Small intestine (tissue), 7 donors: ENCODE data around the gene ZMIZ1. TPM values are rescaled to one million over a fixed set of nuclear protein-coding genes. Genes with fewer than 3 reads are reported as not detected.

Experiments used
- DNase-seq, 2 donors: peaks; one replicate each; pipeline versions ENCODE4 v3.0.0 to v3.0.0-alpha.2; 2013
- FAIRE-seq: peaks from 2 replicates; lab custom pipeline; 2012; peaks lifted over from hg19 to GRCh38; lab: Jason Lieb, UNC
- H3K27ac ChIP-seq, 3 donors: one replicate each; pipeline ENCODE4 v1.5.1; 2013; ENCODE audit warnings: low read length in 2 of 3, mild to moderate bottlenecking in 2 of 3, control low read depth in 1 of 3, inconsistent platforms in 1 of 3, low read depth in 1 of 3, moderate library complexity in 1 of 3
- H3K27me3 ChIP-seq, 3 donors: one replicate each; pipeline ENCODE4 v1.6.1; 2013; ENCODE audit warnings: low read length in 3 of 3, inconsistent platforms in 1 of 3; ENCODE audit not compliant: control insufficient read depth in 3 of 3, insufficient read depth in 3 of 3
- H3K36me3 ChIP-seq, 3 donors: one replicate each; pipeline ENCODE4 v1.6.1; 2013; ENCODE audit warnings: low read length in 3 of 3, inconsistent platforms in 1 of 3, low read depth in 1 of 3, mild to moderate bottlenecking in 1 of 3, moderate library complexity in 1 of 3; ENCODE audit not compliant: control insufficient read depth in 3 of 3, insufficient read depth in 2 of 3
- H3K4me1 ChIP-seq, 3 donors: one replicate each; pipeline ENCODE4 v1.6.1; 2013; ENCODE audit warnings: low read length in 2 of 3, inconsistent platforms in 1 of 3, low read depth in 1 of 3, mild to moderate bottlenecking in 1 of 3, moderate library complexity in 1 of 3; ENCODE audit not compliant: control insufficient read depth in 3 of 3, insufficient read depth in 2 of 3
- H3K4me3 ChIP-seq, 3 donors: one replicate each; pipeline ENCODE4 v1.5.1; 2013; ENCODE audit warnings: low read length in 3 of 3, control low read depth in 1 of 3, inconsistent platforms in 1 of 3, low read depth in 1 of 3, mild to moderate bottlenecking in 1 of 3, moderate library complexity in 1 of 3
- H3K9me3 ChIP-seq, 2 donors: one replicate each; pipeline ENCODE4 v1.6.1; 2013; ENCODE audit warnings: low read depth in 1 of 2, low read length in 1 of 2; ENCODE audit not compliant: control insufficient read depth in 2 of 2, insufficient read depth in 1 of 2
- WGBS, 3 donors: extraction: QIAGEN DNeasy Blood & Tissue Kit; methylation state at CpG; one replicate each; pipeline ENCODE4 v1.1.7; 2013; 5-methylcytosine and 5-hydroxymethylcytosine counted together
- polyA plus RNA-seq, 4 donors: library from polyadenylated mRNA; stranded (reverse) in 3 of 4; unstranded in 1 of 4; fragments of 200-250 nt in 3 of 4; fragments of 120-200 nt in 1 of 4; gene quantifications; one replicate each; pipeline versions ENCODE4 v1.2.1 to v1.2.3, GENCODE V29; 2013
- donor health status: healthy with polysubstance abuse.
- donor health status: control.
- donor health status: control.
- donor health status: Bipolar disorder and iron deficiency.
- donor health status: healthy.

The ZMIZ1 gene
- polyA plus RNA-seq, 4 donors = 15.1 to 40.7 (median 19.9) TPM

DNA sequence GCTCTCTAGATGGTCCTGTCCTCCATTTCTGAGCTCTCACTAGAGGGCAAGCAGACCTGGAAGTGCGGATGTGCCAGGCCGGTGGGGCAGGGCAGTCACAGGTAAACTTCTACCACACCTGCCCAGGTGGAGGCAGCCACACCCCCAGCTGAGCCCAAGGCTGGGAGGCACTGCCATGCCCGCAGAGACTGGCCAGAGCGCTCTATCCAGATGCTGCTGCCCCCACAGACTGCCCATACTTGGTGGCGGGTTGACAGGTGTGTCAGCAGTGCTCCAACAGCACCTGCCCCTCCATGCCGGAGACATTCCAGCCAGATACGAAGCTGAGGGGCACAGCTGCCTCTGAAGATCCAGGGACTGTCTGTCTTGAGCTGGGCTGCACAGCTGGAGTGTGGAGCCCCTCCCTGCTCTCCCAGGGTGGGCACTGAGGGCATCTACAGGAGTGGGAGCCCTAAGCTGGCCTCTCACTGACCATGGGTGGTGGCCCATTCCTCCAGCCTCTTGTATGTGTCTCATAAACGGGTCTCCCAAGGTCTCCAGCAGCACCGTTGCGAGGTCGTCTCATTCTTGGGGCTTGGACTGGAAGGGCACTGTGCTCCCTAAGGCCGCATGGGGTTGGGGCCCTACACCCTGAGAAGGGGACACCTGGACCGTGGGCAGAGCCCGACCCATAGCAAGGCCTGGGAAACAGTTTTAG is 240.4 kb downstream of the ZMIZ1 start:
- DNase-seq (no peak), FAIRE-seq (no peak)
- no peak overlapping the region for H3K4me3 ChIP-seq
- 75 to 82% (median 81%) methylated on average over 14 of the region's 14 CpGs for WGBS, 3 donors
- H3K27me3 ChIP-seq = no peaks in the 10 kb centered on the region
- no peaks in the 10 kb centered on the region for H3K9me3 ChIP-seq
- H3K27ac ChIP-seq = no peak overlapping the region
- peaks cover 16 to 99% (median 37%) of the 10 kb centered on the region in 3 donors for H3K36me3 ChIP-seq
- H3K4me1 ChIP-seq = peaks cover 0 to 24% (median 0%) of the 10 kb centered on the region in 3 donors

- DNase-seq = no peak
- WGBS, 3 donors = 89 to 93% (median 93%) methylated on average over 29 of the region's 29 CpGs
- Histone ChIP-seq H3K4me3 (no peak overlapping the region), H3K27me3 (no peaks in the 10 kb centered on the region), H3K9me3 (no peaks in the 10 kb centered on the region), H3K4me1 (peaks cover 0 to 29% (median 0%) of the 10 kb centered on the region in 3 donors), H3K36me3 (peaks cover 16 to 96% (median 34%) of the 10 kb centered on the region in 3 donors), H3K27ac (no peak overlapping the region)
- FAIRE-seq = no peak
These were observed 241.6 kb downstream of the ZMIZ1 start for GRCh38 chr10:79310200-79310865.

DNA sequence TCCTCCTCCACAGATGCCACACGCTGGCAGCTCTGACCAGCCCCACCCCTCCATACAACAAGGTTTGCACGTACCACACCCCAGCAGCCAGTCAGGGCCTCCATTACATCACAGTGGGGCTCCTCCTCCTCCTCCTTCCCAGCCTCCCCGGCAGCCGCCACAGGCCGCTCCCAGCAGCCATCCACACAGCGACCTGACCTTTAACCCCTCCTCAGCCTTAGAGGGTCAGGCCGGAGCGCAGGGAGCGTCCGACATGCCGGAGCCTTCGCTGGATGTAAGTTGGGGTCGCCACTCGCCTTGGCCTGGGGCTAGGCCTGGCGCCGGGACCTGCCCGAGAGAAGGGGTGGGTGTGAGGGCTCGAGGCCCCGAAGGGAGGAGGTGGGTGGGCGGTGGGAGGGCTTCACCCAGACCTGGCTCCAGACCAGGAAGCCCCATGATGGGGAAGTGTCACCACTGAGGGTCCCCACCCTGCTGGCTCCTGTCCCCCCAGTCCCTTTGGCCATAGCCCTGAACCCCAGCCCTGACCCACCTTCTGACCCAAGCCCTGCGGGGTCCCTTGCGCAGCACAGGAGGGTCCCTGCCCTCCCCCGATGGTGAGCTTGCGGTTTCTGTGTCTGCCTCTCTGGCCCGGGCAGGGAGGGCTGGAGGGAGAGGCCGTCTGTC is 242.3 kb downstream of the ZMIZ1 start:
- H3K4me3 ChIP-seq = no peak overlapping the region
- peaks cover 0 to 29% (median 0%) of the 10 kb centered on the region in 3 donors for H3K4me1 ChIP-seq
- H3K27me3 ChIP-seq = no peaks in the 10 kb centered on the region
- H3K9me3 ChIP-seq = no peaks in the 10 kb centered on the region
- FAIRE-seq (no peak), DNase-seq (peak; percentile 43 to 75)
- 77 to 84% (median 79%) methylated on average over 25 to 26 of the region's 26 CpGs for WGBS, 3 donors
- H3K27ac ChIP-seq = no peak overlapping the region
- H3K36me3 ChIP-seq = peaks cover 16 to 93% (median 31%) of the 10 kb centered on the region in 3 donors

GRCh38 chr10:79311581-79312407 is 243.0 kb downstream of the ZMIZ1 start:
- peaks cover 15 to 85% (median 26%) of the 10 kb centered on the region in 3 donors for H3K36me3 ChIP-seq
- no peaks in the 10 kb centered on the region for H3K9me3 ChIP-seq
- H3K27me3 ChIP-seq = no peaks in the 10 kb centered on the region
- no peak overlapping the region for H3K4me3 ChIP-seq
- 83 to 92% (median 88%) methylated on average over 13 to 15 of the region's 15 CpGs for WGBS, 3 donors
- peak in 1 of 2 donors; percentile 37 for DNase-seq
- no peak for FAIRE-seq
- H3K27ac ChIP-seq = no peak overlapping the region
- H3K4me1 ChIP-seq = peaks cover 0 to 29% (median 0%) of the 10 kb centered on the region in 3 donors

DNA sequence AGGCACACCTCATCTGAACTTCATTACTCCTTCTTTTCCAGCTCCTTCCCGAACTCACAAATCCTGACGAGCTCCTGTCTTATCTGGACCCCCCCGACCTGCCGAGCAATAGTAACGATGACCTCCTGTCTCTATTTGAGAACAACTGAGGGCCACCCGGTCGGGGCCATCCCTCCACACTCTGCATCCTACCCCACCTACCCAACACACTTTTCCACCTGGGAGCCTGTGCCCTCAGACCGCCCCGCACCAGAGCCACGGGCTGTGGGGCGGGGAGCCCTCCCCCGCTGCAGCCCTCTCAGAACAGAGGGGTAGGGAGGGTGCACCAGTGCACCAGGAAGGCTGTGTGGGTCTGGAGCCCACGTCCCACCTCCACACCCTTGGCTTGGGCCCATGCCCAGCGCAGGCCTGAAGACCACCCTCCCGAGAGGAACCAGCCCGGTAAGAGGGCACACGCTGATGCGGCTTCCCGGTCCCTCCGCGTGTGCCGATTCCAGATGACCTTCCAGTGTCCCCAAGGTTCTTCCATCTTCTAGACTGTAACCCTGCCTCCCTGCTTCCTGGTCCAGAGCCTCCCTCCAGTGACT is 243.9 kb downstream of the ZMIZ1 start:
- peaks cover 6 to 76% (median 18%) of the 10 kb centered on the region in 3 donors for H3K36me3 ChIP-seq
- H3K4me3 ChIP-seq = no peak overlapping the region
- WGBS, 3 donors = 91 to 94% (median 93%) methylated on average over 22 of the region's 22 CpGs
- H3K9me3 ChIP-seq = no peaks in the 10 kb centered on the region
- DNase-seq = no peak
- H3K27me3 ChIP-seq = no peaks in the 10 kb centered on the region
- no peak overlapping the region for H3K27ac ChIP-seq
- H3K4me1 ChIP-seq = peaks cover 0 to 29% (median 0%) of the 10 kb centered on the region in 3 donors
- FAIRE-seq = no peak

DNA sequence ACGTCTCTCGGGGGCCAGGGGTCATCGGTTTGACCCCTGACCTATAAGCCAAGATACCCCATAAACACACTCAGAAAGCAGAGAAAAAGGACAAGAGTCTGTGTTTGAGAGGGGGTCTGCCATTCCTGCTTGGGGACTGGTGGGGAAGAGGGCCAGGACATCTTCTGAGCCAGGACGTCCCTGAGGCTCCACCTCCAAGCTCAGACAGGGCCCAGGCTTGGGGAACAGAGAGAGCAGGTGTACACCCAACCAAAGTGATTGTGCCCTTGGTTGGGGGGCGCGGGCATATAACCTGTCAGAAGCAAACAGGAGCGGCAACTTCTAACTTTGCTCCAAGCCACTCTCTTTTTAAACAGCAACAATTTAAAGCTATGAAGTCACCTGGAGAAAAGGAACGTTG is 244.6 kb downstream of the ZMIZ1 start:
- no peaks in the 10 kb centered on the region for H3K9me3 ChIP-seq
- H3K4me1 ChIP-seq = peaks cover 0 to 29% (median 0%) of the 10 kb centered on the region in 3 donors
- no peak overlapping the region for H3K27ac ChIP-seq
- FAIRE-seq (no peak), DNase-seq (no peak)
- no peak overlapping the region for H3K4me3 ChIP-seq
- 79 to 81% (median 80%) methylated on average over 8 of the region's 8 CpGs for WGBS, 3 donors
- H3K27me3 ChIP-seq = no peaks in the 10 kb centered on the region
- peaks cover 5 to 70% (median 14%) of the 10 kb centered on the region in 3 donors for H3K36me3 ChIP-seq

DNA sequence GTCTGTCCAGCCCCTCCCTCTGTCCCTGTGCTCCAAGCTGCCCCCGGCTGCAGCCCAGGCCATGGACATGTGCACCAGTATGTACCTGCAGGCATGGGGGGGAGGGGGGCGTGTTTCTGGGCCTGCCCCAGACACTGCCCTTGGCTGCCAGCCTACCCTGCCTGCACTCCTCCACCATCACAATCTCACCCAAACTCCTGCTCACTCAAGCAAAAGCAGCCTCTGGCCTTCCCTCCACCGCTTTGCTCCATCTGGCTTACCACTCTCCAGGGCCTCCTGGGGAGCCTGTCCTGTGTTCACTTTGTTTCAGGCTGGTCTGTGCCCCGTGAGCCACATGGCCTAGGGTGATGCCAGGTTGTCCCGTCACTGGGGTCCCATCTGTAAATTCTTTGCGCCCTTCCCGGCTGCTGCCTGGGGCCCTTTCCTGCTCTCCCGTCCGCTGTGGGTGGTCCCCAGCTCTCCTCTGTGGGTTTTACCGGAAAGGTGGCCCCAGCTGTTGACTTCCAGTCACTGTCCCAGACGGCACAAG is 245.2 kb downstream of the ZMIZ1 start:
- H3K36me3 ChIP-seq = peaks cover under 1 to 63% (median 10%) of the 10 kb centered on the region in 3 donors
- H3K4me1 ChIP-seq = peaks cover 0 to 29% (median 0%) of the 10 kb centered on the region in 3 donors
- no peak overlapping the region for H3K4me3 ChIP-seq
- 84 to 92% (median 89%) methylated on average over 11 of the region's 11 CpGs for WGBS, 3 donors
- no peak overlapping the region for H3K27ac ChIP-seq
- H3K9me3 ChIP-seq = peaks cover 0 to 4% of the 10 kb centered on the region in 2 donors
- FAIRE-seq (no peak), DNase-seq (no peak)
- H3K27me3 ChIP-seq = no peaks in the 10 kb centered on the region
